Mucosa of stomach (tissue), 1 donor: Measurements from ENCODE around the gene FBXO47.
"Not testable (repeated sequence)": the region's sequence is repeated elsewhere in the genome, so short reads cannot be mapped to it uniquely, and the experiment has no call there.

ENCODE experiments used
- H3K27me3 ChIP-seq: one replicate; pipeline ENCODE4 v1.7.0; 2013; ENCODE audit warnings: mild to moderate bottlenecking, low read length; ENCODE audit not compliant: control insufficient read depth, insufficient read depth
- H3K36me3 ChIP-seq: one replicate; pipeline ENCODE4 v1.7.0; 2013; ENCODE audit warnings: low read length; ENCODE audit not compliant: control insufficient read depth, insufficient read depth
- H3K4me1 ChIP-seq: one replicate; pipeline ENCODE4 v1.7.0; 2013; ENCODE audit warnings: mild to moderate bottlenecking, low read length; ENCODE audit not compliant: control insufficient read depth, insufficient read depth
- H3K4me3 ChIP-seq: one replicate; pipeline ENCODE4 v1.7.0; 2013; ENCODE audit warnings: low read length
- H3K9ac ChIP-seq: one replicate; pipeline ENCODE4 v1.7.0; 2013; ENCODE audit warnings: mild to moderate bottlenecking, low read length, moderate library complexity
- H3K9me3 ChIP-seq: one replicate; pipeline ENCODE4 v1.7.0; 2013; ENCODE audit warnings: mild to moderate bottlenecking, low read length, moderate library complexity; ENCODE audit not compliant: control insufficient read depth
- donor health status: Pancreatic carcinoma.

The FBXO47 gene

DNA sequence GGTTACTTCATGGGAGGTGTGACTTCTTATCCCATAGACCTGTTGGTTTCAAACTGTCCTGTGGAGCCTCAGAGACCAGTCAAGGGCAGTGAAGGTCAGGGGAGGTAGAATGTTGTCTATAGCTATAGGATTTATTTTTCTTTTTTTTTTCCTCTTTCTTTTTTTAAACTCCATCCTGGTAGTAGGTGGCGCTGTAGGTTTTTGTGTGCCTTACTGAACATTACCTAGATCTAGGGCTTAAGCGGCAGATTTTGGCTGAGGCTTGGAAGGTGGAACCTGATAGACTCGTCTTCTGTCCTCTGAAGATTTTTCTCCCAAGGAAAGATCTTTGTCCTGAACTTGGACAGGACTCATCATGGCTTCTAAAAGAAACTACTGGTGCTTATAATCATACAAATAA lies 49.9 kb downstream of the FBXO47 start:
- Histone ChIP-seq H3K36me3 (peaks cover 49% of the 10 kb centered on the region), H3K4me1 (peaks cover 6% of the 10 kb centered on the region), H3K9me3 (no peaks in the 10 kb centered on the region), H3K9ac (no peak overlapping the region), H3K4me3 (no peak overlapping the region), H3K27me3 (no peaks in the 10 kb centered on the region)

DNA sequence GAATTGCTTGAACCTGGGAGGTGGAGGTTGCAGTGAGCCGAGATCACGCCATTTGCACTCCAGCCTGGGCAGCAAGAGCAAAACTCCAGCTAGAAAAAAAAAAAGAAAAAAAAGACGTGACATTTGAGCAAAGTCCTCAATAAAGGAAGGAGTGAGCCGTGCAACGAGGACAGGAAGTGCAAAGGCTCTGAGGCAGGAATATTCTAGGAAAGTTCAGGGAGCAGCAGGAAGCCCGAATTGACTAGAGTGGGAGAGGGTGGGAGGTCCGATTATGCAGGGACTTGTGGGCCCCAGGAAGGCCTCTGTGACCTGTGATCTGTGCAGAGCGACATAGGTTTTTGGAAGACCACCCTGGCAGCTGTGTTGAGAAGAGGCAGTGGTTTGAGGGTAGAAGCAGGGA lies 50.4 kb downstream of the FBXO47 start:
- Histone ChIP-seq H3K4me1 (peaks cover 10% of the 10 kb centered on the region), H3K4me3 (no peak overlapping the region), H3K9ac (no peak overlapping the region), H3K27me3 (no peaks in the 10 kb centered on the region), H3K36me3 (peaks cover 49% of the 10 kb centered on the region), H3K9me3 (no peaks in the 10 kb centered on the region)

DNA sequence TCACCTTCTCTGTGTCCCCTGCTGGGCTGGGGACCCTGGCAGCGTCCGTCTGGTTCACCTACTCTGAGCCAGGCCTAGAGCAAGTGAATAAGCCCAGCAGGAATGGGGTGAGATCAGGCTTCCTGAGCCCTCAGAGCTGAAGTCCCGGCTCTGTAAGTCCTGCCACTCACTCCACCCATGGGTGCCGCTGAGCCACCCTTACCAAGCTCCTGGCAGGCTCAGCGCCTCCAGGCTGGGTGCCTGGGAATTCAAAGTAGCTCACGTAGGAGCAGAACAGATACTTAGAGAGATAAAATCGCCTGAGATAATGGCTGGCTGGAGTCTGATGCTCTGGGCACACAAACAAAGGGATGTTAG lies 51.6 kb downstream of the FBXO47 start:
- H3K9ac ChIP-seq = no peak overlapping the region
- no peaks in the 10 kb centered on the region for H3K27me3 ChIP-seq
- H3K4me3 ChIP-seq = no peak overlapping the region
- H3K36me3 ChIP-seq = peaks cover 54% of the 10 kb centered on the region
- no peaks in the 10 kb centered on the region for H3K9me3 ChIP-seq
- peaks cover 10% of the 10 kb centered on the region for H3K4me1 ChIP-seq

DNA sequence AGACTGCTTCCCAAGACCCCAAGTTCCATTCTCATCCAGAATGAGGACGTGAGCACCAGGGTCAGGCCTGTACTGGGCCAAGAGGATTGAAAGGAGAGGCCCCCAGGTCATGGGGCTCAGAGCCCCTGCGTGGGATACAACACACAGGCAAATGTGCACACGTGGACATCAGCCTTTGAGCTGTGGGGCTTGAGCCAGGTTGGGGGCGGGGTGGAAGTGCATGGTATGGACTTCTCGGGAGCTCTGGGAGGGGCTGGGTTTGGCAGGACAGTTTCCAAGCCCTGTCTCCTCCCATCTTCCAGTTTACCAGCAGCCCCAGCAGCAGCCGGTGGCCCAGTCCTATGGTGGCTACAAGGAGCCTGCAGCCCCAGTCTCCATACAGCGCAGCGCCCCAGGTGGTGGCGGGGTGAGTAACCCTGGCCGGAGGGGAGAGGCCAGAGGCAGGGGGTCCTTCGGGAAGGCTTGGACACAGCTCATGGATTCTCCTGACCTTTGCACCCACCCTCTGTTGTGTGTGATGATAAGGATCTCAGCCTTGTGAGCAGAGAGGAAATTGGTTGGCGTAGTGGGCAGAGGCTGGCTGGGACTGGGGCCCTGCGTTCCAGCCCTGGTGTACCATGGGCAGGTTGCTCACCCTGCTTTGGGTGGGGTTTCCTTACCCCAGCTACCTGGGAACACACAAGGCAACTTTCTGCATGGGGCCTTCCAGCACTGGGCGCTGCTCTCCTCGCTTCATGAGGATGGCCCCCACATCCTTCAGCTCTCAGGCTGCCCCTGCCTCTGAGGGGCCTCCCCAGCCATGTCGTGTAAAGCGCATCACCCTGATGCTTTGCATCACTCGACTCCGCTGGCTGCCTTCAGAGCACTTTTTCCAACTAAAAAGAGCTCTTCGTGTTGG lies 52.2 kb downstream of the FBXO47 start:
- Histone ChIP-seq H3K9ac (no peak overlapping the region), H3K27me3 (no peaks in the 10 kb centered on the region), H3K9me3 (no peaks in the 10 kb centered on the region), H3K36me3 (peaks cover 50% of the 10 kb centered on the region), H3K4me3 (no peak overlapping the region), H3K4me1 (peaks cover 10% of the 10 kb centered on the region)

DNA sequence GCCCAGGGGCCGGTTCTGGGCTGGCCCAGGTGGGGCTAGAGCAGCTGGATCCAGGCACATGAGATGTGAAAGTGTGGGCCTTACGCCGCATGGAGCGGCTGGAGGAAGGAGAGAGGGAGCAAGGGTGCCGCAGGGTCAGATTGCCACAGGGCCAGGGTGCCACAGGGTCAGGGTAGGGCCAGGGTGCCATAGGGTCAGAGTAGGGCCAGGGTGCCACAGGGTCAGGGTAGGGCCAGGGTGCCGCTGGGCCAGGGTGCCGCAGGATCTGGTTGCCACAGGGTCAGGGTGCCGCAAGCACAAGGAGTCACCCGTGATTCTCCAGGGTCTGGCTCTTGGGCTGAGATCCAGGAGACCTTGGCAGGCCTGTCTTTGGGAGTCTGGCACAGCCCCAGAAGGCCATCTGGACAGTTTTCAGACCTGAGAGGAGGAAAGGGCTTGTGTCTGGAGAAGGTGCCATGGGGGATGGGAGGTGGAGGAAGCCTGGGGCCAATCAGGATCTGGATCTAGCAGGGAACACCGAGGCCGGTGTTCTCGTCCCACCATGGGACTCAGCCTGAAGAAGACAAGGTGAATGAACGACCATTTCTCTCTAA lies 54.9 kb downstream of the FBXO47 start:
- Histone ChIP-seq H3K4me3 (no peak overlapping the region), H3K4me1 (peaks cover 21% of the 10 kb centered on the region), H3K27me3 (no peaks in the 10 kb centered on the region), H3K36me3 (peaks cover 29% of the 10 kb centered on the region), H3K9me3 (no peaks in the 10 kb centered on the region), H3K9ac (no peak overlapping the region)

DNA sequence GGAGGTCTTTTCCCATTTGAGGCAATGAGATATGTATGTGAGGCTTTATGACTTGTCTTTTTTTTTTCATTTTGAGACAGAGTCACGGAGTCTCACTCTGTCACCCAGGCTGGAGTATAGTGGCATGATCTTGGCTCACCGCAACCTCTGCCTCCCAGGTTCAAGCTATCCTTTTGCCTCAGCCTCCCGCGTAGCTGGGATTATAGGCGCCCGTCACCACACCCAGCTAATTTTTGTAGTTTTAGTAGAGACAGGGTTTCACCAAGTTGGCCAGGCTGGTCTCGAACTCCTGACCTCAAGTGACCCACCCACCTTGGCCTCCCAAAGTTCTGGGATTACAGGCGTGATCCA lies 55.5 kb downstream of the FBXO47 start:
- Histone ChIP-seq H3K36me3 (peaks cover 25% of the 10 kb centered on the region), H3K4me1 (peaks cover 21% of the 10 kb centered on the region)
- H3K9me3 ChIP-seq, H3K4me3 ChIP-seq, H3K9ac ChIP-seq, H3K27me3 ChIP-seq: not testable (repeated sequence)

DNA sequence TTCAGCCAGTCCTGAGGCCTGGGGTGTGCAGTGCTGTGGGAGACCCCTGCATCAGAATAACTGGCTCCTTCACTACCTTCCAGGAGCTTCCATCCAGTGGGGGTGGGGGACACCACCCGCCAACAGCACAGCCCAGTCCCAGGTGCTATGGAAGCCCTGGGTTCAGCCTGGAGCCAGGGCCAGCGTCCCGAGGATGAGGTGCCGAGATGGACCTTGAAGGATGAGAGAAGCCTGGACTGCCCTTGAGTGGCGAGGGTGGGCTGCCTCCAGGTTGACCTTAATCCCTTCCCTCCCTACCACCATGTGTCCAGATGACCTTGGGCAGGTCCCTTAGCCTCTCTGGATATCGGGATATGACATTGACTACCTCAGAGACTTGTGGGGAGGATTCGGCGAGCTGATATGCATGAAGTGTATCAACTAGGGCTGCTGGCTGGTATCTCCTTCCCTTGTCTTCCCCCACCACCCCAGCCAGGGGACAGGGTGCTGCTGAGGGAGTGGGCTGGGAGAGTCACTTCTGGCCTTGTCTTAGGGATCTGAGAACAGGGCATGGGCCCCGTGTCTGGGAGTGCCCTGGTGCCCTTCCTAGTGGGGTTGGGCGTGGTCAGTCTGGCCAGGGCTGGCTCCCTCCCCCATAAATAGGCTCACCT lies 56.0 kb downstream of the FBXO47 start:
- H3K4me1 ChIP-seq = peaks cover 21% of the 10 kb centered on the region
- H3K27me3 ChIP-seq = no peaks in the 10 kb centered on the region
- H3K9ac ChIP-seq = no peak overlapping the region
- H3K36me3 ChIP-seq = peaks cover 25% of the 10 kb centered on the region
- no peaks in the 10 kb centered on the region for H3K9me3 ChIP-seq
- H3K4me3 ChIP-seq = no peak overlapping the region

DNA sequence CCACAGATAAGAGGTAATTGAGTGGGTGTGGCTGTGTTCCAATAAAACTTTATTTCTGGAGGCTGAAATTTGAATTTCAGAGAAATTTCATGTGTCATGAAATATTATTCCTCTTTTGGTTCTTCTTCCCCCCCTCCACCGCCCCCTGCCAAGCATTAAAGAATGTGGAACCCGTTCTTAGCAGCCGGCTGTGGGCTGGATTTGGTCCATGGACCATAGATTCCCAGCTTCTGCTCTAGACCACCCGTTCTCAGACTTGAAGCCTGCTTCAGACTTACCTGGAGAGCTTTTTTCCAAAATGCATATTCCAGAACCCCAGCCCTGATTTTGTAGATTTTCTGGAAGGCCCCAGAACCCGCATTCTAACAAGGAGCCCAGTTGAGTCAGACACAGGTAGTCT lies 56.9 kb downstream of the FBXO47 start:
- no peak overlapping the region for H3K4me3 ChIP-seq
- no peaks in the 10 kb centered on the region for H3K27me3 ChIP-seq
- H3K9me3 ChIP-seq = no peaks in the 10 kb centered on the region
- H3K9ac ChIP-seq = no peak overlapping the region
- H3K4me1 ChIP-seq = peaks cover 21% of the 10 kb centered on the region
- peaks cover 25% of the 10 kb centered on the region for H3K36me3 ChIP-seq

DNA sequence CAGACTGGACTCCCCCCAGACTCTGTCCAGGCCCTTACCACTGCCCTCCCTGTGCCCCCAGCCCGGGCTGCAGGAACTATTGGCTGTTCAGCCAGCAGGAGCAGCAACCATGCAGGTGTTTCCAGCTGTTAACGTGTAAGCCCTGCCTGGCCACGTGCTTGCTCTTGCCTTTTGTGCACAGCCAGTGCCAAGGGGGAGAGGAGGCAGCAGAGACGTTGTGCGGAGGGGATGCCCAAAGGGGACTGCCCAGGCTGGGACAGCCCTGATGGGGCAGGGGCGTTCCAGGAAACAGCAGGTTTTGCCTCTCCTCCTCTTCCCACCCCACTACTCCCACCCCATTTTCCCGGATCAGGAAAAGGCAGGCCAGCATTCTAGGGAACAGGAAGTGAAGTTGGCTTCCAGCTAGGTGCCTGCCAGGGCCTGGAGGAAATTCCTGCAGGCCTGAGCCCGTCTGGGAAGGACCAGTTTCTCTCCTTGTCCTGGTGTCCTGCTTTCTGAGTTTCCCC lies 58.5 kb downstream of the FBXO47 start:
- Histone ChIP-seq H3K4me1 (peaks cover 17% of the 10 kb centered on the region), H3K9me3 (no peaks in the 10 kb centered on the region), H3K27me3 (no peaks in the 10 kb centered on the region), H3K9ac (no peak overlapping the region), H3K4me3 (no peak overlapping the region), H3K36me3 (peaks cover 21% of the 10 kb centered on the region)

DNA sequence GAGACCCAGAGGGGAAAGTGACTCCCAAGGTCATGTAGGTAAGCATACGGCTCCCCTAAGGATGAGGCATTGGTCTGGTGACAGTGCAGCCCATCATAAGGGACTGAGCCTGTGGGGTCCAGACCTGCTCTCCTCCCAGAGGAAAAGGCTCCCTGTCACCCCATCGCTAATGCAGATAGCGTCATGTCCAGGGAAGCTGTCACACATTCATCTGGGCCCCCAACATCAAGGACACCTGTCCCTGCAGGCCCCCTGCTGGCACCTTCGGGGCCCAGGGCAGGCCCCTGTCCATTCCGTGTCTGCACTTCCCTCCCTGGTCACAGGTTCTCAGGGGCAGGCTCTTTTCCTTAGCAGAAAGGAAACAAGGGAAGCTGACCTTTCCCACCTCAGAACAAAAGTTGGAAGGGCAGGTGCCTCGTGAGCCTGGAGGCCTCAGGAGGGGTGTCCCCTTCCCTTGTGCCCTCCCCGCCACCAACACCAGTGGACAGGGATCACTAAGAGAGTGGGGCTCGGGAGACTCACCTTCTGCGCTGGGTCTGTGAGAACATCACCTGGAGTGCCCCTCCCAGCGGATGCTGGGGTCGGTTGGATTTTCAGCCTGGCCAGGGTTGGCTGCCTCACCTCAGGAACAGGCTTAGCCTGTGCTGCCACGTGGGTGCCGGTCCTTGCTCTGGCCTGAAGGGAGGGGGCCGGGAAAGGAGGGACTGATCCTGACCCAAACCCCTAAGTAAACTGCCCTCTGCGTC lies 59.1 kb downstream of the FBXO47 start:
- H3K4me3 ChIP-seq = no peak overlapping the region
- peaks cover 23% of the 10 kb centered on the region for H3K4me1 ChIP-seq
- H3K9me3 ChIP-seq = no peaks in the 10 kb centered on the region

DNA sequence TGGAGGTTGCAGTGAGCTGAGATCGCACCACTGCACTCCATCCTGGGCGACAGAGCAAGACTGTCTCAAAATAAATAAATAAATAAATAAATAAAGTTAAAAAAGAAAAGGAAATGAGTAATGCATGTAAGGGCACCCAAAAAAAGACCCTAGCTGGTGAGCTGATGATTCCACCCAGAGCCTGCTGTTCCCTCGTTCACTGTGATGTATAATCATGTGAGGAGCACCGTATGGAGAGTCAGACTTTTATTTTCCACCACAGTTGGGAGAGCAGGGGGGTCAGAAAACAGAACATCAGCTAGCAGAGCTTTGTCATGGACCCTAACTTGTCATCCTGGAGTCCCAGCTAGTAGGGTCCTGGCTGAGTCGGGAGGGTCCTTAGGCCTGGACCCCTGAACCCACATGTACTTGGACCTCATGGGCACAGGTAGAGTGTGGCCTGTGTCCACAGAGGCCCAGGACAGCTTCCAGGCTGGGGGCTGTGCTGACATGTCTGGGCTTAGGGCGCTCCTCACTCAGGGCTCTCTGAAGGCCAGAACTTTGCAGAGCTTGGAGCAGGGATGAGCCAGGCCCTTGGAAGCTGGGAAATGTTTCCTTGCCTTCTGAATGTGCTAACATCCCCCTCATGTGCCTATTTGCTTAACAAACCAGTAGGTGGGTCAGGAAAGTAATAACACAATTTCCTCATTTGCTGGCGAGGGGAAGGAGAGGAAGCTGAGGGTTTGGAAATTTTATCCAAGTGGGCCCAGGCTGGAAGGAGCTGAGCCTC lies 60.6 kb downstream of the FBXO47 start:
- no peak overlapping the region for H3K4me3 ChIP-seq
- H3K4me1 ChIP-seq = peaks cover 17% of the 10 kb centered on the region
- H3K9ac ChIP-seq = no peak overlapping the region
- H3K27me3 ChIP-seq = no peaks in the 10 kb centered on the region
- peaks cover 14% of the 10 kb centered on the region for H3K36me3 ChIP-seq
- no peaks in the 10 kb centered on the region for H3K9me3 ChIP-seq

More for the DNA sequence above, 59.1 kb downstream of the FBXO47 start:
- Histone ChIP-seq H3K27me3 (no peaks in the 10 kb centered on the region), H3K36me3 (peaks cover 21% of the 10 kb centered on the region), H3K9ac (no peak overlapping the region)
